Psoas muscle (tissue), 8 donors: ENCODE measurements around the gene PDE11A. TPM values are rescaled to one million over a fixed set of nuclear protein-coding genes. Genes with fewer than 3 reads are reported as not detected.

ENCODE experiments used
- ATAC-seq, 4 donors: fragments of 200-7000 bp; cut with Tn5 transposase; one replicate each; pipeline ENCODE4 v1.9.1; 2020; ENCODE audit warnings: moderate library complexity in 3 of 4, mild to moderate bottlenecking in 2 of 4
- DNase-seq, 2 donors: peaks; one replicate each; pipeline ENCODE4 v3.0.0-alpha.2; 2020
- H3K27ac ChIP-seq: fragments of 200-600 bp; one replicate; pipeline ENCODE4 v1.8.0; 2022
- H3K27me3 ChIP-seq, 3 donors: fragments of 200-600 bp in 1 of 3; one replicate each; pipeline versions ENCODE4 v1.6.1 to v1.8.0; 2013 to 2022; ENCODE audit warnings: low read length in 2 of 3, mild to moderate bottlenecking in 2 of 3, moderate library complexity in 1 of 3; ENCODE audit not compliant: insufficient read depth in 3 of 3
- H3K36me3 ChIP-seq, 2 donors: fragments of 200-600 bp in 1 of 2; one replicate each; pipeline versions ENCODE4 v1.6.1 to v1.8.0; 2013 to 2022; ENCODE audit warnings: low read depth in 1 of 2, mild to moderate bottlenecking in 1 of 2, moderate library complexity in 1 of 2; ENCODE audit not compliant: insufficient read depth in 1 of 2
- H3K4me1 ChIP-seq: fragments of 200-600 bp; one replicate; pipeline ENCODE4 v1.8.0; 2022
- H3K4me3 ChIP-seq: fragments of 200-600 bp; one replicate; pipeline ENCODE4 v1.8.0; 2022; ENCODE audit warnings: mild to moderate bottlenecking
- H3K9me3 ChIP-seq: fragments of 200-600 bp; one replicate; pipeline ENCODE4 v1.8.0; 2022
- CTCF ChIP-seq: fragments of 200-600 bp; IDR thresholded peaks from one replicate; pipeline ENCODE4 v1.8.0; 2022; ENCODE audit warnings: antibody characterized with exemption
- WGBS, 3 donors: extraction: QIAGEN DNeasy Blood & Tissue Kit; methylation state at CpG; one replicate each; pipeline versions ENCODE4 v1.1.6 to v1.1.7; 2013; 5-methylcytosine and 5-hydroxymethylcytosine counted together
- intact Hi-C, 2 donors: fragments of 100-400 bp; cut with DNase I; formaldehyde crosslinking; loops; one replicate each; pipeline versions ENCODE4 v1.11.0 to v1.14.2; 2022
- polyA plus RNA-seq, 3 donors: library from polyadenylated mRNA; stranded (reverse); fragments of 200-250 nt; gene quantifications; one replicate each; pipeline ENCODE4 v1.2.3, GENCODE V29; 2013
- total RNA-seq, 4 donors: library from RNA; stranded (reverse); fragmentation: NEBNext Ultra II Directional in 2 of 4; extraction: Animal tissue kit (Norgen Biotek cat#: 25700) in 2 of 4; gene quantifications; one replicate each; pipeline versions ENCODE4 v1.2.1 to v1.2.4, GENCODE V29; 2021 to 2023
- donor health status: healthy with polysubstance abuse.
- donor health status: DM: no; HTN: no; CAD: no; lungs with moderate emphysema.
- donor health status: Bipolar disorder and iron deficiency.
- donor health status: healthy.
- donor health status: DM: yes; HTN: yes; CAD: no.
- donor health status: DM: no; HTN: no; CAD: no.
- donor health status: DM: no; HTN: no; CAD: no.
- donor health status: DM: yes; HTN: yes; CAD: no.

PDE11A gene
- total and polyA plus RNA-seq, 7 donors: 0.35 to 39.7 (median 2.3) TPM

GRCh38 chr2:177710889-177711288 is 361.7 kb downstream of the PDE11A start:
- Histone ChIP-seq H3K27me3 (no peaks in the 10 kb centered on the region), H3K27ac (no peak overlapping the region), H3K9me3 (no peaks in the 10 kb centered on the region), H3K4me1 (no peaks in the 10 kb centered on the region), H3K4me3 (no peak overlapping the region), H3K36me3 (no peaks in the 10 kb centered on the region)
- TF ChIP-seq CTCF: no peak
- ATAC-seq (no peak), DNase-seq (no peak)
- WGBS, 3 donors: 74 to 89% (median 83%) methylated on average over 2 of the region's 2 CpGs
- intact Hi-C loops: no loop called here

- Histone ChIP-seq H3K36me3 (no peaks in the 10 kb centered on the region), H3K9me3 (no peaks in the 10 kb centered on the region), H3K27me3 (no peaks in the 10 kb centered on the region), H3K4me3 (no peak overlapping the region), H3K4me1 (no peaks in the 10 kb centered on the region), H3K27ac (no peak overlapping the region)
- ATAC-seq (no peak), DNase-seq (no peak)
- no peak for TF ChIP-seq CTCF
- intact Hi-C loops: no loop called here
- WGBS, 3 donors: 76 to 80% (median 77%) methylated on average over 8 of the region's 8 CpGs
Measured at GRCh38 chr2:177709986-177710401, 362.6 kb downstream of the PDE11A start.

GRCh38 chr2:177708660-177709444 is 363.7 kb downstream of the PDE11A start:
- Histone ChIP-seq H3K4me3 (no peak overlapping the region), H3K4me1 (no peaks in the 10 kb centered on the region), H3K36me3 (no peaks in the 10 kb centered on the region), H3K27ac (no peak overlapping the region), H3K9me3 (no peaks in the 10 kb centered on the region), H3K27me3 (no peaks in the 10 kb centered on the region)
- intact Hi-C loops: no loop called here
- TF ChIP-seq CTCF: no peak
- no peak for ATAC-seq
- no peak for DNase-seq
- 33 to 72% (median 52%) methylated on average over 9 of the region's 9 CpGs for WGBS, 3 donors

- Histone ChIP-seq H3K4me3 (no peak overlapping the region), H3K36me3 (no peaks in the 10 kb centered on the region), H3K27ac (no peak overlapping the region), H3K9me3 (no peaks in the 10 kb centered on the region), H3K27me3 (no peaks in the 10 kb centered on the region), H3K4me1 (no peaks in the 10 kb centered on the region)
- ATAC-seq (no peak), DNase-seq (no peak)
- 96 to 99% (median 97%) methylated on average over 2 of the region's 2 CpGs for WGBS, 3 donors
- TF ChIP-seq CTCF: no peak
- intact Hi-C loops: no loop called here
Measured at GRCh38 chr2:177708106-177708505, 364.5 kb downstream of the PDE11A start.
